ENCODE measurements around the gene SKOR1.

The SKOR1 gene

GRCh38 chr15:67807141-67807540 is 18.2 kb upstream of the SKOR1 start:
- Histone ChIP-seq H3K79me2 (ENCODE audit: control insufficient read depth, insufficient read depth, low read length, unreplicated experiment) (no peaks in the 10 kb centered on the region), H3K4me1 (ENCODE audit: control insufficient read depth, insufficient read depth, low read length, unreplicated experiment) (no peaks in the 10 kb centered on the region), H3K27me3 (ENCODE audit: insufficient read depth, low read length) (no peaks in the 10 kb centered on the region), H3K36me3 (ENCODE audit: insufficient read depth, low read length) (no peaks in the 10 kb centered on the region), H3K4me3 (ENCODE audit: low read depth, low read length) (no peak overlapping the region), H2AFZ (ENCODE audit: low read length, unreplicated experiment) (no peak overlapping the region), H3K27ac (ENCODE audit: low read depth, low read length) (no peak overlapping the region)

- Histone ChIP-seq H3K36me3 (ENCODE audit: insufficient read depth, low read length) (no peaks in the 10 kb centered on the region), H3K27me3 (ENCODE audit: insufficient read depth, low read length) (no peaks in the 10 kb centered on the region), H3K4me1 (ENCODE audit: control insufficient read depth, insufficient read depth, low read length, unreplicated experiment) (no peaks in the 10 kb centered on the region), H3K4me3 (ENCODE audit: low read depth, low read length) (no peak overlapping the region), H2AFZ (ENCODE audit: low read length, unreplicated experiment) (no peak overlapping the region), H3K79me2 (ENCODE audit: control insufficient read depth, insufficient read depth, low read length, unreplicated experiment) (no peaks in the 10 kb centered on the region), H3K27ac (ENCODE audit: low read depth, low read length) (no peak overlapping the region)
Observed at GRCh38 chr15:67807836-67808235, 17.5 kb upstream of the SKOR1 start.

GRCh38 chr15:67808821-67809220 is 16.5 kb upstream of the SKOR1 start:
- no peak overlapping the region for H3K4me3 ChIP-seq (ENCODE audit: low read depth, low read length)
- H3K4me1 ChIP-seq (ENCODE audit: control insufficient read depth, insufficient read depth, low read length, unreplicated experiment), result no peaks in the 10 kb centered on the region
- no peaks in the 10 kb centered on the region for H3K36me3 ChIP-seq (ENCODE audit: insufficient read depth, low read length)
- no peak overlapping the region for H2AFZ ChIP-seq (ENCODE audit: low read length, unreplicated experiment)
- H3K79me2 ChIP-seq (ENCODE audit: control insufficient read depth, insufficient read depth, low read length, unreplicated experiment), result no peaks in the 10 kb centered on the region
- H3K27me3 ChIP-seq (ENCODE audit: insufficient read depth, low read length), result no peaks in the 10 kb centered on the region
- H3K27ac ChIP-seq (ENCODE audit: low read depth, low read length), result no peak overlapping the region

GRCh38 chr15:67809441-67809840 is 15.9 kb upstream of the SKOR1 start:
- no peak overlapping the region for H3K27ac ChIP-seq (ENCODE audit: low read depth, low read length)

GRCh38 chr15:67809866-67810265 is 15.4 kb upstream of the SKOR1 start:
- Histone ChIP-seq H3K27me3 (ENCODE audit: insufficient read depth, low read length) (no peaks in the 10 kb centered on the region), H3K27ac (ENCODE audit: low read depth, low read length) (no peak overlapping the region), H3K4me1 (ENCODE audit: control insufficient read depth, insufficient read depth, low read length, unreplicated experiment) (no peaks in the 10 kb centered on the region), H3K79me2 (ENCODE audit: control insufficient read depth, insufficient read depth, low read length, unreplicated experiment) (no peaks in the 10 kb centered on the region), H2AFZ (ENCODE audit: low read length, unreplicated experiment) (no peak overlapping the region), H3K4me3 (ENCODE audit: low read depth, low read length) (no peak overlapping the region), H3K36me3 (ENCODE audit: insufficient read depth, low read length) (no peaks in the 10 kb centered on the region)

More at GRCh38 chr15:67809441-67809840, 15.9 kb upstream of the SKOR1 start:
- H3K36me3 ChIP-seq (ENCODE audit: insufficient read depth, low read length), result no peaks in the 10 kb centered on the region
- no peaks in the 10 kb centered on the region for H3K4me1 ChIP-seq (ENCODE audit: control insufficient read depth, insufficient read depth, low read length, unreplicated experiment)
- H3K79me2 ChIP-seq (ENCODE audit: control insufficient read depth, insufficient read depth, low read length, unreplicated experiment), result no peaks in the 10 kb centered on the region
- H3K27me3 ChIP-seq (ENCODE audit: insufficient read depth, low read length), result no peaks in the 10 kb centered on the region
- no peak overlapping the region for H2AFZ ChIP-seq (ENCODE audit: low read length, unreplicated experiment)
- H3K4me3 ChIP-seq (ENCODE audit: low read depth, low read length), result no peak overlapping the region

GRCh38 chr15:67812241-67812644 is 13.1 kb upstream of the SKOR1 start:
- H2AFZ ChIP-seq (ENCODE audit: low read length, unreplicated experiment), result no peak overlapping the region
- H3K79me2 ChIP-seq (ENCODE audit: control insufficient read depth, insufficient read depth, low read length, unreplicated experiment), result no peaks in the 10 kb centered on the region
- no peaks in the 10 kb centered on the region for H3K36me3 ChIP-seq (ENCODE audit: insufficient read depth, low read length)
- H3K4me3 ChIP-seq (ENCODE audit: low read depth, low read length), result no peak overlapping the region
- no peaks in the 10 kb centered on the region for H3K4me1 ChIP-seq (ENCODE audit: control insufficient read depth, insufficient read depth, low read length, unreplicated experiment)
- H3K27me3 ChIP-seq (ENCODE audit: insufficient read depth, low read length), result peaks cover 13% of the 10 kb centered on the region
- H3K27ac ChIP-seq (ENCODE audit: low read depth, low read length), result no peak overlapping the region

GRCh38 chr15:67813104-67813634 is 12.1 kb upstream of the SKOR1 start:
- Histone ChIP-seq H3K27ac (ENCODE audit: low read depth, low read length) (no peak overlapping the region), H3K27me3 (ENCODE audit: insufficient read depth, low read length) (peaks cover 19% of the 10 kb centered on the region), H3K4me3 (ENCODE audit: low read depth, low read length) (no peak overlapping the region), H3K36me3 (ENCODE audit: insufficient read depth, low read length) (no peaks in the 10 kb centered on the region), H2AFZ (ENCODE audit: low read length, unreplicated experiment) (no peak overlapping the region), H3K4me1 (ENCODE audit: control insufficient read depth, insufficient read depth, low read length, unreplicated experiment) (no peaks in the 10 kb centered on the region), H3K79me2 (ENCODE audit: control insufficient read depth, insufficient read depth, low read length, unreplicated experiment) (no peaks in the 10 kb centered on the region)

GRCh38 chr15:67815036-67815592 is 10.2 kb upstream of the SKOR1 start:
- Histone ChIP-seq H3K27me3 (ENCODE audit: insufficient read depth, low read length) (peaks cover 37% of the 10 kb centered on the region), H3K4me1 (ENCODE audit: control insufficient read depth, insufficient read depth, low read length, unreplicated experiment) (no peaks in the 10 kb centered on the region), H3K36me3 (ENCODE audit: insufficient read depth, low read length) (no peaks in the 10 kb centered on the region), H3K4me3 (ENCODE audit: low read depth, low read length) (no peak overlapping the region), H3K27ac (ENCODE audit: low read depth, low read length) (no peak overlapping the region), H3K79me2 (ENCODE audit: control insufficient read depth, insufficient read depth, low read length, unreplicated experiment) (no peaks in the 10 kb centered on the region), H2AFZ (ENCODE audit: low read length, unreplicated experiment) (no peak overlapping the region)

GRCh38 chr15:67816668-67817067 is 8.6 kb upstream of the SKOR1 start:
- no peak overlapping the region for H3K27ac ChIP-seq (ENCODE audit: low read depth, low read length)
- H2AFZ ChIP-seq (ENCODE audit: low read length, unreplicated experiment), result no peak overlapping the region
- no peaks in the 10 kb centered on the region for H3K4me1 ChIP-seq (ENCODE audit: control insufficient read depth, insufficient read depth, low read length, unreplicated experiment)
- no peaks in the 10 kb centered on the region for H3K79me2 ChIP-seq (ENCODE audit: control insufficient read depth, insufficient read depth, low read length, unreplicated experiment)
- peaks cover 53% of the 10 kb centered on the region for H3K27me3 ChIP-seq (ENCODE audit: insufficient read depth, low read length)
- no peak overlapping the region for H3K4me3 ChIP-seq (ENCODE audit: low read depth, low read length)
- H3K36me3 ChIP-seq (ENCODE audit: insufficient read depth, low read length), result no peaks in the 10 kb centered on the region

- no peaks in the 10 kb centered on the region for H3K79me2 ChIP-seq (ENCODE audit: control insufficient read depth, insufficient read depth, low read length, unreplicated experiment)
- H2AFZ ChIP-seq (ENCODE audit: low read length, unreplicated experiment), result no peak overlapping the region
- H3K4me1 ChIP-seq (ENCODE audit: control insufficient read depth, insufficient read depth, low read length, unreplicated experiment), result no peaks in the 10 kb centered on the region
- no peak overlapping the region for H3K4me3 ChIP-seq (ENCODE audit: low read depth, low read length)
- no peaks in the 10 kb centered on the region for H3K36me3 ChIP-seq (ENCODE audit: insufficient read depth, low read length)
- no peak overlapping the region for H3K27ac ChIP-seq (ENCODE audit: low read depth, low read length)
- H3K27me3 ChIP-seq (ENCODE audit: insufficient read depth, low read length), result peaks cover 71% of the 10 kb centered on the region
Observed at GRCh38 chr15:67818464-67818863, 6.8 kb upstream of the SKOR1 start.

- peaks cover 82% of the 10 kb centered on the region for H3K27me3 ChIP-seq (ENCODE audit: insufficient read depth, low read length)
Observed at GRCh38 chr15:67819636-67820035, 5.7 kb upstream of the SKOR1 start.

More at GRCh38 chr15:67819636-67820035, 5.7 kb upstream of the SKOR1 start:
- no peaks in the 10 kb centered on the region for H3K4me1 ChIP-seq (ENCODE audit: control insufficient read depth, insufficient read depth, low read length, unreplicated experiment)
- no peak overlapping the region for H3K4me3 ChIP-seq (ENCODE audit: low read depth, low read length)
- H3K79me2 ChIP-seq (ENCODE audit: control insufficient read depth, insufficient read depth, low read length, unreplicated experiment), result no peaks in the 10 kb centered on the region
- H3K27ac ChIP-seq (ENCODE audit: low read depth, low read length), result no peak overlapping the region
- no peaks in the 10 kb centered on the region for H3K36me3 ChIP-seq (ENCODE audit: insufficient read depth, low read length)
- no peak overlapping the region for H2AFZ ChIP-seq (ENCODE audit: low read length, unreplicated experiment)

All from ACC112 (cell line).